GM19193 (cell line): Measurements from ENCODE around the gene MYOCD.

Experiments used
- POLR2A ChIP-seq: IDR thresholded peaks from 4 replicates; pipeline ENCODE4 v1.6.1; 2011; ENCODE audit not compliant: insufficient read depth, insufficient read length; ENCODE audit errors: extremely low read depth

Gene MYOCD

GRCh38 chr17:12722282-12722681, 56.6 kb downstream of the MYOCD start:
- TF ChIP-seq POLR2A, result no peak

- no peak for TF ChIP-seq POLR2A
These were observed 60.4 kb downstream of the MYOCD start for GRCh38 chr17:12726131-12726530.

- TF ChIP-seq POLR2A, result no peak
These were observed 61.5 kb downstream of the MYOCD start for GRCh38 chr17:12727076-12727760.

- no peak for TF ChIP-seq POLR2A
These were observed 62.2 kb downstream of the MYOCD start for GRCh38 chr17:12727881-12728280.

- no peak for TF ChIP-seq POLR2A
These were observed 63.4 kb downstream of the MYOCD start for GRCh38 chr17:12729086-12729485.

- no peak for TF ChIP-seq POLR2A
These were observed 64.7 kb downstream of the MYOCD start for GRCh38 chr17:12730421-12730820.

- no peak for TF ChIP-seq POLR2A
These were observed 65.3 kb downstream of the MYOCD start for GRCh38 chr17:12730931-12731521.

GRCh38 chr17:12731839-12732238, 66.1 kb downstream of the MYOCD start:
- no peak for TF ChIP-seq POLR2A

GRCh38 chr17:12732366-12732765, 66.7 kb downstream of the MYOCD start:
- no peak for TF ChIP-seq POLR2A

GRCh38 chr17:12734926-12735325, 69.2 kb downstream of the MYOCD start:
- TF ChIP-seq POLR2A, result no peak

- TF ChIP-seq POLR2A, result no peak
These were observed 69.8 kb downstream of the MYOCD start for GRCh38 chr17:12735517-12735916.

GRCh38 chr17:12736526-12736925, 70.8 kb downstream of the MYOCD start:
- no peak for TF ChIP-seq POLR2A

GRCh38 chr17:12737740-12738469, 72.2 kb downstream of the MYOCD start:
- no peak for TF ChIP-seq POLR2A

- no peak for TF ChIP-seq POLR2A
These were observed 72.9 kb downstream of the MYOCD start for GRCh38 chr17:12738624-12739023.

GRCh38 chr17:12739500-12739899, 73.8 kb downstream of the MYOCD start:
- no peak for TF ChIP-seq POLR2A

- no peak for TF ChIP-seq POLR2A
These were observed 77.4 kb downstream of the MYOCD start for GRCh38 chr17:12743046-12743445.
